DND-41 (cell line): ENCODE measurements around the gene RYR3.

Experiments used
- EZH2 ChIP-seq: IDR thresholded peaks from 3 replicates; pipeline ENCODE4 v1.6.1; 2012; ENCODE audit warnings: borderline replicate concordance, low read depth, mild to moderate bottlenecking, moderate library complexity, low read length, inconsistent platforms; ENCODE audit not compliant: severe bottlenecking
- TF ChIP-seq, protein P1 (sequence below): IDR thresholded peaks from 2 replicates; pipeline ENCODE4 v1.5.1; 2012; ENCODE audit warnings: borderline replicate concordance, low read length, moderate library complexity, mild to moderate bottlenecking; ENCODE audit not compliant: poor library complexity, severe bottlenecking; ENCODE audit errors: extremely low read depth

DNA sequence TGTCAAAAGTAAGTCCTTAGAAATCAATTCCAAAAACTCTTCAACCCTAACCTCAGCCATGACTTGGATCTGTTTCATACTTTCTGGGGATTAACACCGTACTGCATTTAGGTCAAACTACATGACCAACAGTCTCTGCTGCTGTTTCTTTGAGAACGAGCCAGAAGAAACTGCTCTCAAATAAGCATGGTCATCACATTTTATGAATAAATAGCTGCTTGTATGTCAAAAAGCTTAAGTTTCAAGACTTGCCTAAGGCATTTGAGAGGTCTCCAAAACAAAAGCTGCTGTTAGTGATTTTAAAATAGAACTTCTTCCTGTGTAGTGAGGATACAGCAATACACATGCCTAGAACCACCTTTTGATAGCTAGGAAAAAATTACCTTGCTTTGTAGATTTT lies 491.2 kb downstream of the RYR3 start:
- TF ChIP-seq, protein P1, sequence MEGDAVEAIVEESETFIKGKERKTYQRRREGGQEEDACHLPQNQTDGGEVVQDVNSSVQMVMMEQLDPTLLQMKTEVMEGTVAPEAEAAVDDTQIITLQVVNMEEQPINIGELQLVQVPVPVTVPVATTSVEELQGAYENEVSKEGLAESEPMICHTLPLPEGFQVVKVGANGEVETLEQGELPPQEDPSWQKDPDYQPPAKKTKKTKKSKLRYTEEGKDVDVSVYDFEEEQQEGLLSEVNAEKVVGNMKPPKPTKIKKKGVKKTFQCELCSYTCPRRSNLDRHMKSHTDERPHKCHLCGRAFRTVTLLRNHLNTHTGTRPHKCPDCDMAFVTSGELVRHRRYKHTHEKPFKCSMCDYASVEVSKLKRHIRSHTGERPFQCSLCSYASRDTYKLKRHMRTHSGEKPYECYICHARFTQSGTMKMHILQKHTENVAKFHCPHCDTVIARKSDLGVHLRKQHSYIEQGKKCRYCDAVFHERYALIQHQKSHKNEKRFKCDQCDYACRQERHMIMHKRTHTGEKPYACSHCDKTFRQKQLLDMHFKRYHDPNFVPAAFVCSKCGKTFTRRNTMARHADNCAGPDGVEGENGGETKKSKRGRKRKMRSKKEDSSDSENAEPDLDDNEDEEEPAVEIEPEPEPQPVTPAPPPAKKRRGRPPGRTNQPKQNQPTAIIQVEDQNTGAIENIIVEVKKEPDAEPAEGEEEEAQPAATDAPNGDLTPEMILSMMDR = no peak
- no peak for TF ChIP-seq EZH2
